Skeletal muscle cell (primary cell): Measurements from ENCODE around the gene TMEM204.

Experiments used
- DNase-seq: peaks from one replicate; pipeline ENCODE4 v3.0.0-alpha.2; 2010; ENCODE audit warnings: low read depth
- H3K4me3 ChIP-seq: 2 replicates; pipeline ENCODE4 v1.5.1; 2011; ENCODE audit warnings: low read depth, mild to moderate bottlenecking, control low read depth, low read length, moderate library complexity

Gene TMEM204

GRCh38 chr16:1498899-1499676 lies 34.4 kb upstream of the TMEM204 start:
- H3K4me3 ChIP-seq = no peak overlapping the region
- no peak for DNase-seq

GRCh38 chr16:1499756-1500464 lies 33.6 kb upstream of the TMEM204 start:
- DNase-seq = no peak

GRCh38 chr16:1500465-1501150 lies 32.9 kb upstream of the TMEM204 start:
- no peak overlapping the region for H3K4me3 ChIP-seq
- DNase-seq = no peak

More at GRCh38 chr16:1499756-1500464, 33.6 kb upstream of the TMEM204 start:
- H3K4me3 ChIP-seq = no peak overlapping the region

- no peak overlapping the region for H3K4me3 ChIP-seq
- no peak for DNase-seq
Observed at GRCh38 chr16:1501630-1502029, 31.8 kb upstream of the TMEM204 start.

GRCh38 chr16:1502092-1503004 lies 31.1 kb upstream of the TMEM204 start:
- no peak for DNase-seq
- no peak overlapping the region for H3K4me3 ChIP-seq

GRCh38 chr16:1503110-1503955 lies 30.1 kb upstream of the TMEM204 start:
- no peak for DNase-seq
- no peak overlapping the region for H3K4me3 ChIP-seq

- no peak overlapping the region for H3K4me3 ChIP-seq
- DNase-seq = no peak
Observed at GRCh38 chr16:1505073-1505844, 28.2 kb upstream of the TMEM204 start.

GRCh38 chr16:1505912-1506311 lies 27.6 kb upstream of the TMEM204 start:
- no peak for DNase-seq
- no peak overlapping the region for H3K4me3 ChIP-seq

- DNase-seq = no peak
- no peak overlapping the region for H3K4me3 ChIP-seq
Observed at GRCh38 chr16:1506494-1507213, 26.8 kb upstream of the TMEM204 start.

- H3K4me3 ChIP-seq = no peak overlapping the region
- no peak for DNase-seq
Observed at GRCh38 chr16:1508494-1509187, 24.8 kb upstream of the TMEM204 start.

GRCh38 chr16:1509307-1510221 lies 23.9 kb upstream of the TMEM204 start:
- no peak overlapping the region for H3K4me3 ChIP-seq

GRCh38 chr16:1510272-1510671 lies 23.2 kb upstream of the TMEM204 start:
- no peak for DNase-seq
- no peak overlapping the region for H3K4me3 ChIP-seq

More at GRCh38 chr16:1509307-1510221, 23.9 kb upstream of the TMEM204 start:
- DNase-seq = no peak

GRCh38 chr16:1510941-1511351 lies 22.5 kb upstream of the TMEM204 start:
- no peak overlapping the region for H3K4me3 ChIP-seq
- no peak for DNase-seq

GRCh38 chr16:1511662-1512569 lies 21.6 kb upstream of the TMEM204 start:
- DNase-seq = no peak
- H3K4me3 ChIP-seq = no peak overlapping the region

GRCh38 chr16:1512774-1513173 lies 20.7 kb upstream of the TMEM204 start:
- H3K4me3 ChIP-seq = no peak overlapping the region

More at GRCh38 chr16:1512774-1513173, 20.7 kb upstream of the TMEM204 start:
- DNase-seq = no peak
